Activated CD4-positive, alpha-beta T cell treated with anti-CD3 and anti-CD28 coated beads, Interleukin-2, amount 50 U/mL, for 1 hour (primary cell): ENCODE data around the gene ATG9B.

Source experiments
- DNase-seq: peaks from one replicate; pipeline ENCODE4 v3.0.0-alpha.2; 2020

The ATG9B gene

DNA sequence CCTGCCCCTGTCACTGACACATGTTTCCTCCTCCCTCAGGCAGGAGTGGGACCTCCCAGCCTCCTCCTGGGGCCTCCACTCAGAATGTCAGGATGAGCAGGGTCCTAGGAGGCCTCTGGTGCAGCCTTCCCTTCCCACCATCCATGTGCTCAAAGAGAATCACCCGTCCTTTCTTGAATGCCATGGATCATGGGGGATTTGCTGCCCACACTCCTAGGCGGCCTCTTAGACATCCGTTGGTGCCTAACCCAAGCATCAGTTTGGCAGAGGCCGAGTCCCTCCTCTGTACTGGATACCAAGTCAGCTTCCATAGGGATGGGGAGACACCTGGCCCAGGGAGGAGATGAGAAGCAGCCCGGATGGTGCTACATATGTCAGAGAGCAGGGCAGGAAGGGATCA, 26.5 kb downstream of the ATG9B start:
- DNase-seq, result no peak

DNA sequence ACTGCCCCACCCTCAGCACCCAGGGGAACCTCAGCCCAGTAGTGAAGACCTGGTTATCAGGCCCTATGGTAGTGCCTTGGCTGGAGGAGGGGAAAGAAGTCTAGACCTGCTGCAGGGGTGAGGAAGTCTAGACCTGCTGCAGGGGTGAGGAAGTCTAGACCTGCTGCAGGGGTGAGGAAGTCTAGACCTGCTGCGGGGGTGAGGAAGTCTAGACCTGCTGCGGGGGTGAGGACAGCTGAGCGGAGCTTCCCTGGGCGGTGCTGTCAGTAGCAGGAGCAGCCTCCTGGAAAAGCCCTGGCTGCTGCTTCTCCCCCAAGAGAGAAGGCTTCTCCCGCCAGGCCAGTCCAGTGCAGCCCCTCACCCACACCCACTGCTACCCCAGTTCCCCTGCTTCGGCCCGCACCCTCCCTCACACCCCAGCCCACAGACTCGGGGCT, 27.2 kb downstream of the ATG9B start:
- DNase-seq, result no peak

DNA sequence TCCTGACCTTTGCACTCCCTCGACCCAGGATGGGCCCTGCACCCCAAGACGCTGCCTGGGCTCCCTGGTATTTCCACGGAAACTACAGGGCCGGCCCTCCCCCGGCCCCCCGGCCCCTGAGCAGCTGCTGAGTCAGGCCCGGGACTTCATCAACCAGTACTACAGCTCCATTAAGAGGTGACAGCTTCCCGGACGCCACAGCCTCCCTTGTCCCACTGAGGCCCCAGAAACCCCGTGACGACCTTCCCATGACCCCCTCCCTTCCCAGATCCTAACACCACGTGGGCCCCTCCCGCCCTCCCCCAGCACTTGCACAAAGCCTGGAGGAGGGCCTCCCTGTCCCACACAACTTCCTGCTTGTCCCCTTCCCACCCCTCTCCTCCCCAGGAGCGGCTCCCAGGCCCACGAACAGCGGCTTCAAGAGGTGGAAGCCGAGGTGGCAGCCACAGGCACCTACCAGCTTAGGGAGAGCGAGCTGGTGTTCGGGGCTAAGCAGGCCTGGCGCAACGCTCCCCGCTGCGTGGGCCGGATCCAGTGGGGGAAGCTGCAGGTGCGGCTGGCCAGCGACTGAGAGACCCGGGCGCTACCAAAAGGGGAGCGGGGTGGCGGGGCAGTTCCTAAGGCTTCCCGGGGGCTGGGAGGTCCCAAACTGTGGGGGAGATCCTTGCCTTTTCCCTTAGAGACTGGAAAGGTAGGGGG, 27.8 kb downstream of the ATG9B start:
- DNase-seq, result no peak

DNA sequence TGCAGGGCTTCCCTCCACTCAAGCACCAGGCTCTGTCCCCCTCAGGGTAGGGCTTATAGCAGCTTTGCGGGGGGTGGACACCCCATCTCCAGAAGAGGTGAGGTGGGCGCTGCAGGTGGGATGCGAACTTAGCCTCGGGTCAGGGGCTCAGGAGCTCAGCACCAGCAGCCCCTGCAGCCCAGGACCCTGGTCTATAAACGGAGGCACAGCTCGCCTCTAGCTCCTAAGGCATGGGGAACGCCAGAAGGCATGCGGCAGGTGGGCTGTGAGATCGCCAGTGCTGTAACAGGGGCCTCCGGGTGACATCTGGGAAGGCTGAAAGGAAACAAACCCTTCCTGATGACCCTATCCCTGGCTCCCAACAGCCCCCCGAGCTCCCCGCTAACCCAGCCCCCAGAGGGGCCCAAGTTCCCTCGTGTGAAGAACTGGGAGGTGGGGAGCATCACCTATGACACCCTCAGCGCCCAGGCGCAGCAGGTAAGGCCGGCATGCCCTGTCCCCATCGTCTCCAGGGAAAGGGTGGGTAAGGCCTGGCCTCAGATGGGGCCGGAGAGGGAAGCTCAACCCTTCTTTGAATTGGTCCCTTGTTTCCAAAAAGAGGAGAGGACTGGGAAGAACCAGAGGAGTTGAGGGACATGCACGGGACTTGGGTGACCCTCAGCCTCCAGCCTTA, 29.3 kb downstream of the ATG9B start:
- DNase-seq, result no peak

DNA sequence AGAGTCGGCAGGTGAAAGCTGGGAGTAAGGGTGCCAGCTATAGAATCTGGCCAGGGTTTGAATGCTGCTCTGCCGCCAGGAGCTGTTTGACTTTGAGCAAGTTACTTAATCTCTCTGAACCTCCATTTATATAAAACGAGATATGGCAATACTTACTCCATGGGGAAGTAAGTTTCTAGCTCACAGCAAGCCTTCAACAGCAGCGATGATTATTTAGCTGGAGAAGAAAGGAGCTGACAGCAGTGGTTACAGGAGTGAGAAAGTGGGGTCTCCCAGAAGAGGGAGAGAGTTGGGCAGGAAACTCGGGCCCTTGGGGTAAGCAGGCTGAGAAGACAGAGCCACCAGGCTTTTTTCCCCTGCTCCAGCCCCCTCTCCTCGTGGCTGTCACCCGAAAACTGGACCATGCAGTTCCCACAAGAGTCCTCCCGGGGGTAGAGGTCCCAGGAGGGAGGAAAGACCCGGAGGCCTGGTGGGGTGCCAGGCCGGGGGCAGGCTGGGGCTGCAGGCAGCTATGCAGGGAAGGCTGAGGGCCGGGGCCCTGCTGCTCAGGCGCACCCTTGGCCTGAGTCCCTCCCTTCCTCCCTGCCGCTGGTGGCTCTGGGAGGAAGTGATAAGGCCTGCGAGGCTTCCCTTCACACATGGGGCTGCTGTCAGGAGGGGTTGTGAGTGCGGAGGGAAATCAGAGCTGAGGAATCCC, 30.0 kb downstream of the ATG9B start:
- DNase-seq, result no peak

DNA sequence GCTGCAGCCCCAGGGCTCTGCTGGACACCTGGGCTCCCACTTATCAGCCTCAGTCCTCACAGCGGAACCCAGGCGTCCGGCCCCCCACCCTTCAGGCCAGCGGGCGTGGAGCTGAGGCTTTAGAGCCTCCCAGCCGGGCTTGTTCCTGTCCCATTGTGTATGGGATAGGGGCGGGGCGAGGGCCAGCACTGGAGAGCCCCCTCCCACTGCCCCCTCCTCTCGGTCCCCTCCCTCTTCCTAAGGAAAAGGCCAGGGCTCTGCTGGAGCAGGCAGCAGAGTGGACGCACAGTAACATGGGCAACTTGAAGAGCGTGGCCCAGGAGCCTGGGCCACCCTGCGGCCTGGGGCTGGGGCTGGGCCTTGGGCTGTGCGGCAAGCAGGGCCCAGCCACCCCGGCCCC, 30.8 kb downstream of the ATG9B start:
- DNase-seq, result no peak

DNA sequence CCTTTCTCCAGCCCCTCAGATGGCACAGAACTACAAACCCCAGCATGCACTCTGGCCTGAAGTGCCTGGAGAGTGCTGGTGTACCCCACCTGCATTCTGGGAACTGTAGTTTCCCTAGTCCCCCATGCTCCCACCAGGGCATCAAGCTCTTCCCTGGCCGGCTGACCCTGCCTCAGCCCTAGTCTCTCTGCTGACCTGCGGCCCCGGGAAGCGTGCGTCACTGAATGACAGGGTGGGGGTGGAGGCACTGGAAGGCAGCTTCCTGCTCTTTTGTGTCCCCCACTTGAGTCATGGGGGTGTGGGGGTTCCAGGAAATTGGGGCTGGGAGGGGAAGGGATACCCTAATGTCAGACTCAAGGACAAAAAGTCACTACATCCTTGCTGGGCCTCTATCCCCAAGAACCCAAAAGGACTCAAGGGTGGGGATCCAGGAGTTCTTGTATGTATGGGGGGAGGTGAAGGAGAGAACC, 31.4 kb downstream of the ATG9B start:
- DNase-seq, result no peak

DNA sequence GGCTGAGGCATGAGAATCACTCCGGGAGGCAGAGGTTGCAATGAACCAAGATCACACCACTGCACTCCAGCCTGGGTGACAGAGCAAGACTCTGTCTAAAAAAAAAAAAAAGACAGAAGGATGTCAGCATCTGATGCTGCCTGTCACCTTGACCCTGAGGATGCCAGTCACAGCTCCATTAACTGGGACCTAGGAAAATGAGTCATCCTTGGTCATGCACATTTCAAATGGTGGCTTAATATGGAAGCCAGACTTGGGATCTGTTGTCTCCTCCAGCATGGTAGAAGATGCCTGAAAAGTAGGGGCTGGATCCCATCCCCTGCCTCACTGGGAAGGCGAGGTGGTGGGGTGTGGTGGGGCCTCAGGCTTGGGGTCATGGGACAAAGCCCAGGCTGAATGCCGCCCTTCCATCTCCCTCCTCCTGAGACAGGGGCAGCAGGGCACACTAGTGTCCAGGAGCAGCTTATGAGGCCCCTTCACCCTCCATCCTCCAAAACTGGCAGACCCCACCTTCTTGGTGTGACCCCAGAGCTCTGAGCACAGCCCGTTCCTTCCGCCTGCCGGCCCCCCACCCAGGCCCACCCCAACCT, 32.1 kb downstream of the ATG9B start:
- no peak for DNase-seq

DNA sequence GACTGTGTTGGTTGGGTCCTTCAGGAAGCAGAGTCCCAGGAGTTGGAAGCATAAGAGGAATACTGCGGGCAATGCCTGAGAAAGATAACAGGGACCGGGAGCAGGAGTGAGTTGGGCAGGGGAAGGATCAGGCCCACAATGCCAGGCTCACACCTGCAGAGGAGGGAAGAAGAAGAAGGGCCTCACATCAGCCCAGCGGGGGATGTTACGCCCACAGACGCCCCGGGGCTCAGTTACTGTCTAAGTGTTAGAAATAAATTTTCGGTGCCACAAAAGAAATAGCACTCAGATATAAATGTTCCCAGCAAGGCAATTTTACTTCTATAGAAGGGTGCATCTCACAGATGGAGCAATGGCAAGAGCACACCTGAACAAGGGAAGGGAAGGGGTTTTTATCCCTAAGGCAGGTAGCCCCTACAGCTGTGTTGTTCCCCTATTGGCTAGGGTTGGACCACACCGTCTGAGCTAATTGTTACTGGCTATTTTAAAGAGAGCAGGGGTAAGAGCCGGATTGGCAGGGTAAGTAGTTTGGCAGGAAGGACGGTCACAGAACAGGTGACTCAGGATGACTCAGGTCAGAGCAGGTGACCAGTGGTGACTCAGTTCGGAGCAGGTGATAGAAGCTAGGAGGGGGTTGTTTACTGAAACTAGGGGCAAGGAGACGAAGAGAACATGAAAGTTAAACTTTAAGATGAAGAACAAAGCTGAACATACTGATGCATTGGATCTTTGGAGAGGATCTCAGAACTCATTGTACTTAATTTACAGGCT, 33.7 kb downstream of the ATG9B start, which contains the start of gene NOS3:
Gene NOS3, plus strand, starts transcription at position 602 of the 771 bp plus-strand sequence. CDS start 2,787 bp downstream, outside the sequence.
- DNase-seq, result no peak

DNA sequence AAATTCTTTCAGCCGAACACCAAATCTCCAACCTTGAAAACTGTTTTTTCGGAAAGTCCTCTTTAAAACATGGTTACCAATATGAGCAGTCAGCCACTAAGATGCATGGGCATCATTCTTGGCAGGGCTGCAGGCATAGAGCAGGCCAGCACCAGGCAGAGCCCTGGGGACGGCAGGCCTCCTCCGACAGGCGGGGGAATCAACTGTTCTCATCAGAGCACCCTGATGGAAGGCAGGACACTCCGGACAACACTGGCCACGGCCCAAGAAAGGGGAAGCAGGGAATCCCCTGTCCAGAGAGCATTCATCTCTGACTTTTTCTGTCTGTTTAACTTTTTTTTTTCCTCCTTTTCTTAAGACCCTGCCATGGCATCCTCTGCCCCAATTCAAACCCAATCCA, 34.8 kb downstream of the ATG9B start:
- no peak for DNase-seq

DNA sequence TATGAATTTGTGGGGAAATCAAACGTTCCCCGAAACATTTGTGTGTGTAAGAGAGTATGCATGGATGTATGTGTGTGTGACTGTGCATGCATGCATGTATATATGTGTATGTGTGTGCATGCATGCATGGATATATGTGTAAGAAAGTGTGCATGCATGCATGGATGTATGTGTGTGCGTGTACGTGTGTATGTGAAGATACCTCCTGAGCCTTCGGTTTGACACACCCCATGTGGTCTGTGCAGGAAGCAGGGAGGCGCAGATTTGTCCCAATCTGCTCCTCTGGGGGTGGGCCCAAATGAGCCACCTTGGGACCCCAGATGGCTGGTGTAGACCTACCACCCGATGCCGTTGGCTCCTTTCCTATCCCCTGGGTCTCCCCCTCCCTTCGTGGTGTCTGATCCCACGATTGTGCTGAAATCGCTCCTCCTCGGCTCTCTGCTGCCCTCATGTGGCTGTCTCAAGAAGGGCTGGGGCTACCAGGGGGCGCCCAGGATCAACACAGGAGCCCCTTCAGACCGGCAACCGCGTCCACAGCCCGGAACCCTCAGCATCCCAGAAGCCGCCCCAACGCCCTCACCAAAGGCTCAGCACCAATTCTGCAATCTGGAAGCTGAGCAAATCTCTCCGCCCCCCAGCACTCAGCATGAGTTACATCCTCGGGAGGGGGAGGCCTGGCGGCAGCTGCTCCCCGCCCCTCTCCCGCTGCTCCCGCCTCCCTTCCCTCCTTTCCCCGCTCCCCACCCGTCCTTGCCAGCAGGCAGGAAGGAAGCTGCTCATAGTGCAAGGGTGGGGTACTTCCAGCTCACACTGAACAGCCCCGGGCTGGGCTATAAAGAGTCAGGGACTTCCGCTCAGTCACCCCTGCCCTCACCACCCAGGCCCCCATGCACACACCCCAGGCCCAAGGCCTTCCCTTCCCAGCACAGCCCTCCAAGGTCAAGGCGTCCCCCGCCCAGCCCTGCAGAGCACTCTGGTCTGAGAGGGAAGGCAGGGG, 35.8 kb downstream of the ATG9B start:
- peak; percentile 71 for DNase-seq

DNA sequence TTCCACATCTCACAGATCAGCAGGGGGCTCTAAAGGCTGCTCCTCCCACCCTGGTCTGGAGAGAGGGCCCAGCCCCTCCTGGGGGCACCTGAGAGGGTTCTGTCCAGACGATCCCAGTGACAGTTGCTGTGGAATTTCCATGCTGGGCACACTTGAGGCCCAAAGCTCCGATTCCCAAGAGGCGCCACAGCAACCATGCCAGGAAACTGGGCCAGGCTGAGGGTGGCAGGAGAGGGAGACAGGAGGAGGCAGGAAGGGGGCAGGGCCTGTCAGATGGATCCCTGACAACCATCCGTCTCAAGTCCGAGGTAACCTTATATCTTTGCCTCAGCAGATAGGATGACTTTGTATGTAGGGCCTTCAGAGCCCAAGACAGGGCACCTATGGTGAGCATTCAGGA, 37.7 kb downstream of the ATG9B start:
- DNase-seq, result no peak

DNA sequence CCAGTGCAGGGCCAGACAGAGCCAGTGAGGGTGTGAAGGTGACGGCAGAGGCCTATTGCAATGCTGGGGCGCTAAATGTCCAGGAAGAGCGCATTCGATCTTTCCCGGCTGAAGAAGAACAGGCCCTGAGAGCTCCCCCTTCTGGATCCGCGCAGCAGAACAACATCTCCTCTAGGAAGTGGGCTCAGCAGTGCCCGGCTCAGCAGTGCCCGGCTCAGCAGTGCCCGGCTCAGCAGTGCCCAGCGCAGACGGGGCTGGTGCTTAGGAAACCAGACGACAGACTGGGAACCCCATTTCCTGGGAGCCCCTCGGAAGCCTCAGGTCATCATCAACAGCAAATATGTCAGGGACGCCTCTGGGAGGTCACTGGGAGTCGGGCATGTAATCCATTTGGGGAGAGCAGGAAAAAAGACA, 38.2 kb downstream of the ATG9B start:
- DNase-seq, result peak; percentile 59

DNA sequence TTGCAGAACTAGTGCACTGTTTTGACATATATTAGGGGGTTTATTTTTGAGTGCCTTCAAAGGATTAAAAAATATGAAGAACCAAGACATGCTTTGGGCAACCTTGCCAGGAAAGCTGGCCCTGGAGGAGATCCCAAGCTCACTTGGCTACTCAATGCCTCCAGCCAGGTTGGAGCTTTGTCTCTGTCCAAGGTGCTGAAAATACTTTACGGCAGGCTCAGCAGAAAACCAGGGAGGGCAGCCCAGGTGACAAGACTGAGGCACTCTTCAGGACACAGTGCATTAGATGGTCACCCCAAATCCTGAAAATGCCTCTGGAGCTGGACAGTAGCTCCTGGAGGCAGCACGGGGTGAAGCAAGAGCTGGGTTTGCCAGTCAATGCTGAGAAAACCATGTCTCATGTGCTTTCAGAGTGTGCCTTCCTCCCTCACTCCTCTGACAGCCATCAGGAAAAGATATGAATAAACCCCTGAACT, 40.4 kb downstream of the ATG9B start:
- peak; percentile 32 for DNase-seq

DNA sequence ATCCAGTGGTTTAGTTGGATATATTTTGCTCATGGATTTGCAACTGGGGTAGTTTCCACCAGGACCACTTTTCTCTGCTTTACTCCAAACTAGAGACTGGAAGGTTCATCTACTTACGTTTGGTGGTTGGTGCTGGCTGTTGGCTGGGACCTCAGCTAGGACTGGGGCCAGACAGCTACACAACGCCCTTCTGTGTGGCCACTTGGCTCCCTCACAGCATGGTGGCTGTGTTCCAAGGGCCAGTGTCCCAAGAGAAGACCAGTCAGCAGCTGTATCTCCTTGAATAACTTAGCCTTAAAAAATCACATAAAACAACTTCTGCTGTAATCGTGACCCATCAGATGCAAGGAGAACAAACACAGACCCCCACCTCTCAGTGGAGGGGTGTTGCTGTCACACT, 41.9 kb downstream of the ATG9B start:
- no peak for DNase-seq

DNA sequence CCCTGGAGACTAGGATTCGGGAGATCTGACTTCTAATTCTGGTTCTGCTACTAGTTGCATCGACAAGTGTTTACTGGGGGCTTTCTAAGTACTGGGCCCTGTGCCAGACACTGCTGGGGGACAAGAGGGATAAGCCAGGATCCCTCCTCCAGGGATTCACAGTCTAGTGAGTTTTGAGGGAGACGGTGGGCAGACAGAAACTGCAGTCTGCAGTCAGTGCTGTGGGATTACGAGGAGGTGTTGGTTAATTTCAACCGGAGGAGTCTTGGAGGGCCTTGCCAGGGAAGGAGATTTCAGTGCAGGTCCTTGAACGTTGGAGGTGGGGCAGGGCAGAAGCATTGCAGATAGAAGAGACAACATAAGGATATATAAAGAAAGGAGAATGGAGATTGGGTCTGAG, 42.6 kb downstream of the ATG9B start:
- DNase-seq, result no peak

DNA sequence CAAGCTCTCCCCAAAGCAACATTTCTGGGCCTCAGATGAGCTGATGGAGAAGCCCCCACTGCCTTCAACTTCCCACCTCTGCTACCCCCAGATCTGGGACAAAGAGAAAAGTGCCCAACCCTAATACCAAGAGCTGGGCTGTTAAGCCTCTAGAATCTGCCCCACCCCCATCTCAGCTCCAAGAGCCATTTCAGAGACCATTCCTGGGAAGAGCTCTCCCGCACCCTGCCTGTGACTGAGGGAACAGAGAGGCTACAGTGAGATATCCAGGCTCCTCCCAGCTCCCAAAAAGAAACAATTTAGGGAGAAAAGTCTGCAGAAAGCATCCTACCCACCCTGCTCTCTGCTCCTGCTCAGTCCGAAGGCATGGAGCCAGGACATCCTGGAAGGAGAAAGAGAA, 43.6 kb downstream of the ATG9B start:
- DNase-seq, result no peak

DNA sequence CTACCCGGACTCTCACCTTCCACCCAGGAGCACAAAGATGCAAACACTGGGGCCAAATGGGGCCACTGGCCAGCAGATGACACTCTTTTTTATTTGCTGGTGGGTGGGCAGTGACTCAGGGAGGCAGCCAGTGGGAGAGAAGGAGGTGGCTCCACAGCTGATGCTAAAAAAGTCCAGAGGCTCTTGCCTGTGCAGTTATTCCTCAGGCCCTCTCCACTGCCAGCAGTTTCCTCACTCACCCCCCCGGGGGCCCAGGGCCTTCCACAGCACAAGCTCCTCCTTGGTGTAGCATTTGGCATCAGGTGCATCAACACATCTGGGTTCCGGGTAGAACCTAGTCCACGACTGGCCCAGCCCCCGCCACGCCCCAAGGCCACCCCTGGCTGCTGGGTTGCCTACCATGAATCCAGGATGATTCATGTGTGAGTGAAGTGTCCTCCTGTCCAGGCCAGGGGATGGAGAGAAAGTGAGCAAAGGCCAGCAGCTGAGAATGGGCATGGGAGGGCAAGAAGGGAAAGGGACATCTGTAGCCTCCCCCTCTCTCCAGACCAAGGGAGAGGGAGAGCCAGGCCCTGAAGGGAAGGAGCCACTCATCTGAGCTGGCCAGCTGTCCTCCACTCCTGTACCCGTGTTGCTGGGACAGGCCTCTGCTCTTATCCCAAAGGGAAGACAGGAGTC, 44.4 kb downstream of the ATG9B start:
- DNase-seq, result no peak

DNA sequence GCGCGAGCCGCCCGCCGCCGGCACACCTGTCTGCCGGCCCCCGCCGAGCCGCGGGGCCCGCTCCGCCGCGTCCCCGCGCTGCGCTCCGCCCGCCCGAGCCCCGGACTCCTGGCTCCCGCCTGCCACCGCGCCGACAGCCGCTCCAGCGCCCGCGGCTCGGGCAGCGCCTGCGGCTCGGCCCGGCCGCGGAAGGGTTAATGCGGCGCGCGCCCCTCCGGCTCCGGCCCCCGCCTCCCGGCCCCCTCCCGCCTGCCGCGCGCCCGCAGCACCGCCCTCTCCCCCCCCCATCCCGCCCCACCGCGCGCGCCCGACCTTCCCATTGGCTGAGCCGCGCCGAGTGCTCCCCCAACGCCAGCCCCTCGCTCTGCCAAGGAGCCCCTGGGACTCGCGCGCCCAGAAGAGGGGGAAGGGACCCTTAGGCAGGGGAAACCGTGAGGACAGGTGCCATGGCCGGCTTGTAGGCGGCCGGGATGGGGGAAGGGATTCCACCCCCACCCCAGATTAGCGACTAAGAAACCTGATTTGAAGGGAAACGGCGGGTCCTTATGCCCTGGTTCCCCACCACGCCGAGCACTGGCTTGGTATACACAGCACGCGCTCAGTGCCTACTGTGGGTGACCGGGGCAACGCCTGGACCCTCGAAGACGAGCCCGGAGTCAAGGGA, 46.0 kb downstream of the ATG9B start, which contains the start of gene KCNH2:
Gene KCNH2, minus strand, starts transcription at position 196 of the 664 bp plus-strand sequence. CDS start 408 bp downstream, outside the sequence.
- DNase-seq, result peak; percentile 26
